SW 1271 (cell line): Measurements from ENCODE around the gene OR52K1.
"Not testable (repeated sequence)": the region's sequence is repeated elsewhere in the genome, so short reads cannot be mapped to it uniquely, and the experiment has no call there.

Source experiments
- DNase-seq, 2 experiments: peaks; one replicate each; lab custom pipeline; 2025; lab: John Stamatoyannopoulos, UW

Gene OR52K1

GRCh38 chr11:4482445-4482844 lies at the start of gene OR52K1:
OR52K1 (plus strand) TSS chr11:4482646; CDS start chr11:4488901, 6,255 bp downstream.
- no peak for DNase-seq

GRCh38 chr11:4433856-4434255 lies 48.6 kb upstream of the OR52K1 start:
- DNase-seq = no peak

- no peak for DNase-seq
Observed at GRCh38 chr11:4436411-4436810, 46.0 kb upstream of the OR52K1 start.

- DNase-seq = no peak
Observed at GRCh38 chr11:4441515-4441914, 40.9 kb upstream of the OR52K1 start.

- no peak for DNase-seq
Observed at GRCh38 chr11:4443232-4443891, 39.1 kb upstream of the OR52K1 start.

GRCh38 chr11:4448995-4449394 lies 33.5 kb upstream of the OR52K1 start, which contains the start of gene OR52K2:
OR52K2 (plus strand) TSS chr11:4449295; CDS start chr11:4449340, 45 bp downstream.
- DNase-seq = no peak

- DNase-seq = no peak
Observed at GRCh38 chr11:4453118-4453517, 29.3 kb upstream of the OR52K1 start.

GRCh38 chr11:4454021-4454420 lies 28.4 kb upstream of the OR52K1 start:
- no peak for DNase-seq

GRCh38 chr11:4455419-4455818 lies 27.0 kb upstream of the OR52K1 start:
- no peak for DNase-seq

GRCh38 chr11:4459500-4459899 lies 22.9 kb upstream of the OR52K1 start:
- no peak for DNase-seq

GRCh38 chr11:4460151-4460550 lies 22.3 kb upstream of the OR52K1 start:
- DNase-seq = no peak

GRCh38 chr11:4464216-4465159 lies 18.0 kb upstream of the OR52K1 start:
- DNase-seq = no peak

- no peak for DNase-seq
Observed at GRCh38 chr11:4465407-4465806, 17.0 kb upstream of the OR52K1 start.

GRCh38 chr11:4466131-4466870 lies 16.1 kb upstream of the OR52K1 start:
- DNase-seq = no peak

- no peak for DNase-seq
Observed at GRCh38 chr11:4466871-4467442, 15.5 kb upstream of the OR52K1 start.

GRCh38 chr11:4467811-4468606 lies 14.4 kb upstream of the OR52K1 start:
- no peak for DNase-seq

- no peak for DNase-seq
Observed at GRCh38 chr11:4479644-4480043, 2.8 kb upstream of the OR52K1 start.

- no peak for DNase-seq
Observed at GRCh38 chr11:4480577-4481239, 1.7 kb upstream of the OR52K1 start.

- DNase-seq = no peak
Observed at GRCh38 chr11:4481240-4481582, 1.2 kb upstream of the OR52K1 start.

GRCh38 chr11:4484310-4484709 lies 1.9 kb downstream of the OR52K1 start:
- no peak for DNase-seq

- not testable (repeated sequence) for DNase-seq
Observed at GRCh38 chr11:4491405-4491804, 9.0 kb downstream of the OR52K1 start.
